Peyer's patch (tissue), 4 donors: Measurements from ENCODE around the gene SEC24B.

ENCODE experiments used
- POLR2A ChIP-seq, 2 donors: fragments of 450-650 bp; IDR thresholded peaks; one replicate each; pipeline ENCODE4 v1.5.1; 2017; ENCODE audit warnings: antibody characterized with exemption in 2 of 2, mild to moderate bottlenecking in 2 of 2, moderate library complexity in 2 of 2
- TF ChIP-seq, protein P1 (sequence below), 6 experiments: fragments of 450-650 bp in 4 of 6; fragments of 200-600 bp in 2 of 6; sonication (generic) in 1 of 6; IDR thresholded peaks; one replicate each; pipeline ENCODE4 v1.5.1; 2017 to 2019; ENCODE audit warnings: antibody characterized with exemption in 6 of 6, mild to moderate bottlenecking in 3 of 6, moderate library complexity in 1 of 6

DNA sequence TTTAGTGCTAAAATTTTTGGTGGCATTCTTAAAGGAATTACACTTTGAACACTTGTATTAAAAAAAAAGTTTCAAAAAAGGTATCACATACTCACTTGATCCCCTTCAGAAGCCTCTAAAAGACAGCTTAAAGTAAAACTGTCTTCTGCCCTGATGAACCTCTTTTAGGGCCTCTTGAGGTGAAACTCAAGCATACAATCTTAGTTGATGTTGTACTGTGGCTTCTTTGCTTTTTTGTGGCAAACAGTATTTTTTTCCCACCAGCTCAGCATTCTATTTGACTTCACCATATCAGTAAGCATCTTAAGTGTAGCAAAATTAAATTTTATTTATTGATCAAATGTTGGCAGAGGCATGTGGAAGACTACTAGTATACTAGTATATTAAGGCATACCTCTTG is 13.7 kb downstream of the SEC24B start:
- TF ChIP-seq, protein P1, sequence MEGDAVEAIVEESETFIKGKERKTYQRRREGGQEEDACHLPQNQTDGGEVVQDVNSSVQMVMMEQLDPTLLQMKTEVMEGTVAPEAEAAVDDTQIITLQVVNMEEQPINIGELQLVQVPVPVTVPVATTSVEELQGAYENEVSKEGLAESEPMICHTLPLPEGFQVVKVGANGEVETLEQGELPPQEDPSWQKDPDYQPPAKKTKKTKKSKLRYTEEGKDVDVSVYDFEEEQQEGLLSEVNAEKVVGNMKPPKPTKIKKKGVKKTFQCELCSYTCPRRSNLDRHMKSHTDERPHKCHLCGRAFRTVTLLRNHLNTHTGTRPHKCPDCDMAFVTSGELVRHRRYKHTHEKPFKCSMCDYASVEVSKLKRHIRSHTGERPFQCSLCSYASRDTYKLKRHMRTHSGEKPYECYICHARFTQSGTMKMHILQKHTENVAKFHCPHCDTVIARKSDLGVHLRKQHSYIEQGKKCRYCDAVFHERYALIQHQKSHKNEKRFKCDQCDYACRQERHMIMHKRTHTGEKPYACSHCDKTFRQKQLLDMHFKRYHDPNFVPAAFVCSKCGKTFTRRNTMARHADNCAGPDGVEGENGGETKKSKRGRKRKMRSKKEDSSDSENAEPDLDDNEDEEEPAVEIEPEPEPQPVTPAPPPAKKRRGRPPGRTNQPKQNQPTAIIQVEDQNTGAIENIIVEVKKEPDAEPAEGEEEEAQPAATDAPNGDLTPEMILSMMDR (IDR thresholded peaks at IDR 0.05), result no peak
- no peak for TF ChIP-seq POLR2A (IDR thresholded peaks at IDR 0.05)
